ENCODE results near the gene TAGAP. TPM values are rescaled to one million over a fixed set of nuclear protein-coding genes. Genes with fewer than 3 reads are reported as not detected.

Gene TAGAP
- total and polyA plus RNA-seq, 9 of the 15 experiments (the other 6 are each of a cell fraction or from before 2014, with no cell fraction given) = 0.07 TPM; not detected in 8

DNA sequence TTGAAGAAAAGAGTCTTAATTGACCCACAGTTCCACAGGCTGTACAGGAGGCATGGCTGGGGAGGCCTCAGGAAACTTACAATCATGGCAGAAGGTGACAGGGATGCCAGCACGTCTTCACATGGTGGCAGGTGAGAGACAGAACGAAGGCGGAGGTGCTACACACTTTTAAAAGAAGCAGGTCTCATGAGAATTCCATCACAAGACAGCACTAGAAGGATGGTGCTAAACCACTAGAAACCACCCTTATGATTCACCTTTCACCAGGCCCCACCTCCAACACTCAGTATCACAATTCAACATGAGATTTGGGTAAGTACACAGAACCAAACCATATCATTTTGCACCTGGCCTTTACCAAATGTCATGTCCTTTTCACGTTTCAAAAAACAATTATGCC lies 20.9 kb downstream of the TAGAP start:
- Histone ChIP-seq H2AFZ (ENCODE audit: low read depth, low read length) (no peak overlapping the region), H3K27ac (ENCODE audit: extremely low read depth, low read depth, low read length) (no peak overlapping the region), H3K4me3 (no peak overlapping the region), H3K9me1 (ENCODE audit: control insufficient read depth, insufficient read depth, low read length) (no peaks in the 10 kb centered on the region), H3K9ac (ENCODE audit: insufficient read depth in 1 of 2, low read depth in 2 of 2, low read length in 2 of 2) (no peak overlapping the region), H3K36me3 (ENCODE audit: control insufficient read depth, insufficient read depth, low read length) (no peaks in the 10 kb centered on the region), H3K79me2 (ENCODE audit: control insufficient read depth, insufficient read depth, low read length) (no peaks in the 10 kb centered on the region), H4K20me1 (replicated peaks; ENCODE audit: control insufficient read depth, insufficient read depth, low read length) (no peaks in the 10 kb centered on the region), H3K4me2 (ENCODE audit: insufficient read depth, low read length) (no peak overlapping the region), H3K4me1 (replicated peaks in 1 of 2; ENCODE audit: control insufficient read depth in 2 of 2, insufficient read depth in 2 of 2, low read length in 2 of 2) (no peaks in the 10 kb centered on the region), H3K9me3 (replicated peaks; ENCODE audit: control insufficient read depth, insufficient read depth, low read depth, low read length) (no peaks in the 10 kb centered on the region), H3K27me3 (ENCODE audit: control insufficient read depth in 2 of 2, insufficient read depth in 2 of 2, low read length in 2 of 2) (peaks cover 0 to 10% of the 10 kb centered on the region in 2 experiments; a peak in 2 of 5 replicates)
- ChIA-PET POLR2A (interaction anchor here (0.6 kb wide), 1 partner anchor 607 kb away, joined by 3 read pairs; no protein-coding TSS in a partner anchor), CTCF (ENCODE audit: low intra/inter-chr PET ratio) (no interaction called here)
- no TSS peak for BruUV-seq (replicated peaks)
- FAIRE-seq (no peak), DNase-seq (ENCODE audit: extremely low read depth in 1 of 4, low spot score in 3 of 4) (no peak), ATAC-seq (no peak)
- in situ Hi-C loops (cut with MboI) (no loop called here), intact Hi-C loops (cut with micrococcal nuclease) (no loop called here)
- no peak for TF ChIP-seq NELFE (IDR thresholded peaks at IDR 0.05; ENCODE audit: insufficient read depth, insufficient read length)
- no peak for TF ChIP-seq FOXK2 (conservative IDR thresholded peaks at IDR 0.05 in 1 of 2, IDR thresholded peaks at IDR 0.05 in 1 of 2; ENCODE audit: low read depth in 2 of 2)
- no peak for TF ChIP-seq ZNF444 (CRISPR knock-in tag; IDR thresholded peaks at IDR 0.05)
- TF ChIP-seq STAG1 (CRISPR knock-in tag; IDR thresholded peaks at IDR 0.05; ENCODE audit: borderline replicate concordance) = no peak
- TF ChIP-seq MLX (CRISPR knock-in tag; conservative IDR thresholded peaks at IDR 0.05) = no peak
- no peak for TF ChIP-seq PML (IDR thresholded peaks at IDR 0.05; ENCODE audit: low read length)
- TF ChIP-seq, protein P1, sequence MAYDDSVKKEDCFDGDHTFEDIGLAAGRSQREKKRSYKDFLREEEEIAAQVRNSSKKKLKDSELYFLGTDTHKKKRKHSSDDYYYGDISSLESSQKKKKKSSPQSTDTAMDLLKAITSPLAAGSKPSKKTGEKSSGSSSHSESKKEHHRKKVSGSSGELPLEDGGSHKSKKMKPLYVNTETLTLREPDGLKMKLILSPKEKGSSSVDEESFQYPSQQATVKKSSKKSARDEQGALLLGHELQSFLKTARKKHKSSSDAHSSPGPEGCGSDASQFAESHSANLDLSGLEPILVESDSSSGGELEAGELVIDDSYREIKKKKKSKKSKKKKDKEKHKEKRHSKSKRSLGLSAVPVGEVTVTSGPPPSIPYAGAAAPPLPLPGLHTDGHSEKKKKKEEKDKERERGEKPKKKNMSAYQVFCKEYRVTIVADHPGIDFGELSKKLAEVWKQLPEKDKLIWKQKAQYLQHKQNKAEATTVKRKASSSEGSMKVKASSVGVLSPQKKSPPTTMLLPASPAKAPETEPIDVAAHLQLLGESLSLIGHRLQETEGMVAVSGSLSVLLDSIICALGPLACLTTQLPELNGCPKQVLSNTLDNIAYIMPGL (CRISPR knock-in tag; IDR thresholded peaks at IDR 0.05) = no peak
- no peak for TF ChIP-seq NFIX (CRISPR knock-in tag; IDR thresholded peaks at IDR 0.05; ENCODE audit: low read depth)
- no peak for TF ChIP-seq ARID4B (CRISPR knock-in tag; IDR thresholded peaks at IDR 0.05)
- no peak for TF ChIP-seq SP1 (CRISPR knock-in tag; IDR thresholded peaks at IDR 0.05)
- no peak for TF ChIP-seq SMAD4 (CRISPR knock-in tag; conservative IDR thresholded peaks at IDR 0.05)
- TF ChIP-seq MIER1 (IDR thresholded peaks at IDR 0.05; ENCODE audit: low read depth) = no peak
- no peak for TF ChIP-seq NCOA4 (IDR thresholded peaks at IDR 0.05; ENCODE audit: partially characterized antibody)
- 2% methylated on average over 4 of the region's 4 CpGs for WGBS (ENCODE audit: insufficient coverage, low coverage, missing lambda C conversion rate)
